KMS-11 (cell line): ENCODE results near the gene TMF1.

ENCODE experiments used
- H2AFZ ChIP-seq: fragments of 200-600 bp; sonication (generic); 2 replicates; pipeline ENCODE4 v1.6.1; 2016; ENCODE audit warnings: antibody characterized with exemption, mixed run types, low read depth
- H3K27ac ChIP-seq: fragments of 200-600 bp; sonication (generic); 2 replicates; pipeline ENCODE4 v1.6.1; 2016; ENCODE audit warnings: mild to moderate bottlenecking, mixed run types
- H3K27me3 ChIP-seq: fragments of 200-600 bp; sonication (generic); 2 replicates; pipeline ENCODE4 v1.6.1; 2017; ENCODE audit warnings: mild to moderate bottlenecking, low read depth, mixed run types, moderate library complexity; ENCODE audit not compliant: insufficient read depth
- H3K36me3 ChIP-seq: fragments of 200-600 bp; sonication (generic); 2 replicates; pipeline ENCODE4 v1.6.1; 2017; ENCODE audit warnings: mild to moderate bottlenecking, mixed run types; ENCODE audit not compliant: insufficient read depth
- H3K4me1 ChIP-seq: fragments of 200-600 bp; sonication (generic); 2 replicates; pipeline ENCODE4 v1.6.1; 2016; ENCODE audit warnings: mild to moderate bottlenecking, low read depth, mixed run types; ENCODE audit not compliant: poor library complexity, severe bottlenecking
- H3K4me2 ChIP-seq: fragments of 200-600 bp; sonication (generic); 2 replicates; pipeline ENCODE4 v1.7.0; 2016; ENCODE audit warnings: mild to moderate bottlenecking, mixed run types
- H3K4me3 ChIP-seq: fragments of 200-600 bp; sonication (generic); IDR thresholded peaks from 2 replicates; pipeline ENCODE4 v1.6.1; 2017; ENCODE audit warnings: low read depth, low read length, mixed read lengths; ENCODE audit not compliant: insufficient read depth
- H3K79me2 ChIP-seq: fragments of 200-600 bp; sonication (generic); 2 replicates; pipeline ENCODE4 v1.6.1; 2016; ENCODE audit warnings: low read depth, mixed run types; ENCODE audit not compliant: insufficient read depth
- H3K9ac ChIP-seq: fragments of 200-600 bp; sonication (generic); 2 replicates; pipeline ENCODE4 v1.6.1; 2016; ENCODE audit warnings: mild to moderate bottlenecking, mixed run types
- H4K20me1 ChIP-seq: fragments of 200-600 bp; sonication (generic); 2 replicates; pipeline ENCODE4 v1.6.1; 2016; ENCODE audit warnings: mild to moderate bottlenecking, mixed run types; ENCODE audit not compliant: insufficient read depth
- TF ChIP-seq, protein P1 (sequence below): fragments of 200-600 bp; sonication (generic); conservative IDR thresholded peaks from 2 replicates; pipeline ENCODE4 v1.6.1; 2017; ENCODE audit warnings: low read depth, mild to moderate bottlenecking, antibody characterized with exemption, low read length, moderate library complexity, mixed read lengths

The TMF1 gene

GRCh38 chr3:69081583-69082262 is 29.6 kb upstream of the TMF1 start:
- Histone ChIP-seq H3K36me3 (no peaks in the 10 kb centered on the region), H3K27ac (peak overlapping the region; percentile 78), H3K4me1 (peaks cover 59% of the 10 kb centered on the region), H3K4me2 (peak overlapping the region; percentile 92), H4K20me1 (no peaks in the 10 kb centered on the region), H3K27me3 (no peaks in the 10 kb centered on the region), H3K79me2 (peaks cover 55% of the 10 kb centered on the region), H2AFZ (peak overlapping the region; percentile 14; the same call in 1 of the 2 replicates), H3K9ac (no peak overlapping the region), H3K4me3 (no peak overlapping the region)
- TF ChIP-seq, protein P1, sequence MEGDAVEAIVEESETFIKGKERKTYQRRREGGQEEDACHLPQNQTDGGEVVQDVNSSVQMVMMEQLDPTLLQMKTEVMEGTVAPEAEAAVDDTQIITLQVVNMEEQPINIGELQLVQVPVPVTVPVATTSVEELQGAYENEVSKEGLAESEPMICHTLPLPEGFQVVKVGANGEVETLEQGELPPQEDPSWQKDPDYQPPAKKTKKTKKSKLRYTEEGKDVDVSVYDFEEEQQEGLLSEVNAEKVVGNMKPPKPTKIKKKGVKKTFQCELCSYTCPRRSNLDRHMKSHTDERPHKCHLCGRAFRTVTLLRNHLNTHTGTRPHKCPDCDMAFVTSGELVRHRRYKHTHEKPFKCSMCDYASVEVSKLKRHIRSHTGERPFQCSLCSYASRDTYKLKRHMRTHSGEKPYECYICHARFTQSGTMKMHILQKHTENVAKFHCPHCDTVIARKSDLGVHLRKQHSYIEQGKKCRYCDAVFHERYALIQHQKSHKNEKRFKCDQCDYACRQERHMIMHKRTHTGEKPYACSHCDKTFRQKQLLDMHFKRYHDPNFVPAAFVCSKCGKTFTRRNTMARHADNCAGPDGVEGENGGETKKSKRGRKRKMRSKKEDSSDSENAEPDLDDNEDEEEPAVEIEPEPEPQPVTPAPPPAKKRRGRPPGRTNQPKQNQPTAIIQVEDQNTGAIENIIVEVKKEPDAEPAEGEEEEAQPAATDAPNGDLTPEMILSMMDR: no peak

DNA sequence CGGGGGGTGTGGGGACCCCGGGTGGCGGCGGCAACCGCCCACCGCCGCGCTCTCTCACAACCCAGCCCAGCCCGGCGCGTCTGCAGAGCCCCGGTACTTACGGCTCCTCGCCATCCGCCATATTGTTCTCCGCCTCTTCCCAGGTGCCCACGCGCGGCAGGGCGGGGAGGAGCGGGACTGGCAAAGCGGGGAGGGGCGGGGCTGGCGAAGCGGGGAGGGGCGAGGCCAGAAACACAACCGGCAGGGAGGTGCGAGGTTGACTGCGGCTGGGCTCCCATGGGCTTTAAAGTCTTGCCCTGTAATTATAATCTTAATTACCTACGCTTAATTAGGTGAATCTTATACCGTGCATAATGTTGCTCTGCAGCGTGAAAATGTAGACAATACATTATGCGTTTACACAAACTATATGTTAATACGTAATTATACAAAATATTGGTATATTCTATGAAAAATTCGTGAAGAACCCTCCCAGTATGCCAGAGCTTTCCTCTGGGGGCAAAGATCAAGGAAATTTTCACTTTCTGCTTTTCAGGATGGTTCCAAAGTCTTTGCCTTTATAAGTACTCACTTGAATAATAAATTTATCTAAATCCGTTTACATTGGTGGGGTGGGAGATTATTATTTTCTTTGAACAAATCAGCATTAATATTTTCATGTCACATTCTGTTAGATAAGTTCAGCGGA is 28.2 kb upstream of the TMF1 start, which contains the start of gene UBA3:
TSS of gene UBA3 (minus strand) at position 133 of the 688 bp plus-strand sequence. CDS start at position 121, 12 bp downstream.
- H3K4me3 ChIP-seq: no peak within 1 kb of the TSS
- H3K4me2 ChIP-seq: peak within 1 kb of the TSS; percentile 95
- peaks cover 63% of the 10 kb centered on the region for H3K4me1 ChIP-seq
- no peaks in the 10 kb centered on the region for H3K27me3 ChIP-seq
- H3K36me3 ChIP-seq: no peaks in the 10 kb centered on the region
- no peaks in the 10 kb centered on the region for H4K20me1 ChIP-seq
- H2AFZ ChIP-seq: no peak within 1 kb of the TSS
- peak within 1 kb of the TSS; percentile 36; the same call in 1 of the 2 replicates for H3K27ac ChIP-seq
- H3K9ac ChIP-seq: peak within 1 kb of the TSS; percentile 69
- peaks cover 44% of the 10 kb centered on the region for H3K79me2 ChIP-seq
- TF ChIP-seq, protein P1: no peak

DNA sequence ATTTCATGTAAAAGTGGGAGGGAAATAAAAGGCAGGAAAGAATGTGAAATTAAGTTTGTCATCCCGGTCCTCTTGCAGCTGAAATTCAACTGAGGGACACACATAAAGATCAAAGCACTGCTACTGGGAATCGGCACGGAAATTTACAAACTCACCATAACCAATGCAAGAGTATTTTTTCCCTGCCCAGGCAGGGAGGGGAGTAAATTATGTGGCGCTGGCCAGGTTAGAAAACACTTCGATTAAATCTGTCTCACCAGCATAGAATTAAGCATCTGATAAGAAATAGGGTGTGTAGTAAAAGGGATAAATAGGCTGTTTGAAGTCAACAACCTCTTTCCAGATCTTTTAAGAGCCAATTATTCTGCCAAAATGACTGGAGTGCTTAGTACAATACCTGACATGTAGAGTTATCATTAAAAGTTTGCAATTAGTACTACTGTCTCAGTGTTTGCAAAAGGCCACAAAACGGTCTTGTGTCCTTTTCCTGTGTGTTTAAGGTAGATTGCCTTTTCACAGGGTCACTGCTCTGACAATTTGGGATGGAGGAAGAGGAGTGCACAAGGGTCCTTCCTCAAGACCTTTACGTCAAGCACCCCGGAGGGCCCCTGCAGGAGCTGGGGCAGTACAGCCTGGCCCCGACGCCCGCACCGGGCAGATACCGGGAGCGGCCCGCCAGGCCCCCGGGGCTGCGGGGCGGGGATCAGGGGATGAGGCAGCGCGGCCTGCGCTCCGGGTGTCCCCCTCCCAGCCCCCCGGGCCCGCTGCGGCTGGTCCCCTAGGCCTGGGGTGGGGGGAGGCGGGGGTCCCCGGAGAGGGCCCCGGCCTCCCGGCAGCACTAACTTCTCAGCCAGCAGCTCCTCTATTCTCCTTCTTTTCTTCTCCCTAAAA is 27.4 kb upstream of the TMF1 start:
- H3K79me2 ChIP-seq: peaks cover 38% of the 10 kb centered on the region
- TF ChIP-seq, protein P1: no peak
- H4K20me1 ChIP-seq: no peaks in the 10 kb centered on the region
- peak overlapping the region; percentile 89 for H3K4me2 ChIP-seq
- peak overlapping the region; percentile 69 for H3K9ac ChIP-seq
- peak overlapping the region; percentile 36; the same call in 1 of the 2 replicates for H3K27ac ChIP-seq
- H3K4me3 ChIP-seq: no peak overlapping the region
- H2AFZ ChIP-seq: no peak overlapping the region
- no peaks in the 10 kb centered on the region for H3K27me3 ChIP-seq
- no peaks in the 10 kb centered on the region for H3K36me3 ChIP-seq
- H3K4me1 ChIP-seq: peaks cover 62% of the 10 kb centered on the region

GRCh38 chr3:69072928-69073327 is 20.8 kb upstream of the TMF1 start:
- Histone ChIP-seq H3K4me2 (no peak overlapping the region), H3K27me3 (no peaks in the 10 kb centered on the region), H3K27ac (no peak overlapping the region), H3K4me3 (no peak overlapping the region), H4K20me1 (no peaks in the 10 kb centered on the region), H3K36me3 (no peaks in the 10 kb centered on the region), H2AFZ (no peak overlapping the region), H3K9ac (no peak overlapping the region), H3K4me1 (peaks cover 8% of the 10 kb centered on the region), H3K79me2 (peaks cover 14% of the 10 kb centered on the region)
- TF ChIP-seq, protein P1: no peak
